OCI-LY7 (cell line): ENCODE results near the gene SERPINB13.

Source experiments
- CTCF ChIP-seq: fragments of 200-600 bp; sonication (generic); conservative IDR thresholded peaks from 2 replicates; pipeline ENCODE4 v1.5.1; 2014; ENCODE audit warnings: mild to moderate bottlenecking, antibody characterized with exemption, low read length, moderate library complexity, mixed read lengths
- EZH2phosphoT487 ChIP-seq: fragments of 200-600 bp; sonication (generic); IDR thresholded peaks from 2 replicates; pipeline ENCODE4 v1.6.1; 2018; ENCODE audit warnings: low read depth, borderline replicate concordance, mild to moderate bottlenecking, mixed run types, antibody characterized with exemption, low read length, moderate library complexity, mixed read lengths

GRCh38 chr18:63539904-63540510 is 47.1 kb upstream of the SERPINB13 start:
- no peak for TF ChIP-seq CTCF
- no peak for TF ChIP-seq EZH2phosphoT487
